ENCODE measurements around the gene GGT1.
A peak's percentile ranks its signal among the peaks of the same experiment; 100 is the strongest.

The GGT1 gene

DNA sequence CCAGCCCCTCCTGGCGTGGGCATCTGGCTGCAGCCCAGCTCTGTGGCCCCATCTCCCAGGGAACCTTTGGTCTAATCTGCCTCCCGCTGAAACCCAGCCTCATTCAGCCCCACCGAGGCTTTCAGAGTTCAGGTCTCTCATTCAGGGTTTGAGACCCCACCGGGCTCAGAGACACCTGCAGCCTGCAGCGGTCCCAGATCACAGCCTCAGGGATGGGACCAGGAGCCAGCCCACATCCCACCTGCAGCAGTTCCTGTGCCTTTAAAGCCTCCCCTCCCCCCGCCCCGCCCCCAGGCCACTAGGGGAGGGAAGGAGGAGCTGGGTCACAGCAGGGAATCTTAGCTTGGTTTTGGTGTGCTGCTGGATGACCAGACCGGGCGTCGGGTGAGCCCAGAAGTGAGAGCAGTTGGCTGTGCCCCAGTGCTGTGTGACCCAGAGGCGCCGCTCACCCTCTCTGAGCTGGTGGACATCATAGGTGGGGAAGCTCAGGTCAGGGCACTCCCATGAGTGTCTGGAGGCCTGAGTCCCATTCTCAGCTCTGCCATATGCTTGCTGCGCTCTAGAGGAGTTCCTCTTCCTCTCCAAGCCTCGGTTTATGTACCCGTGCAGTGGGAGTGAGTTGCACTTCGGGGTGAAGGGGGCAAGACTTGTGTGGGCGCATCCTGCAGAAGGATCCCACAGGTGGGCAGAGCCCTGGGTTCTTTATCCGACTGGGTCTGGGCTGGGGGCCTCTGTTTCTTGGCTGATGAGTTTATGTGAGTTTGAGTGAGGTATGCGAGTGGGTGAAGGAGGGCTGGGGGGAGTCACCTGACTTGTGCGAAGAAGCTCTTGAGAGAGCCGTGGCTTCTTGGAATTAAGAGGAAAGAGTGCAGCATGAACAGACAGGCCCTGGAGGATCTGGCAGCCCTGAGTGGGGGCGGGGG is at the start of gene GGT1:
TSS of gene GGT1 (plus strand) at position 347 of the 923 bp plus-strand sequence. CDS start 7,889 bp downstream, outside the sequence.
- H3K4me3 ChIP-seq (ENCODE audit: low read length) = peak within 1 kb of the TSS; percentile 4; the same call in 1 of the 2 replicates

DNA sequence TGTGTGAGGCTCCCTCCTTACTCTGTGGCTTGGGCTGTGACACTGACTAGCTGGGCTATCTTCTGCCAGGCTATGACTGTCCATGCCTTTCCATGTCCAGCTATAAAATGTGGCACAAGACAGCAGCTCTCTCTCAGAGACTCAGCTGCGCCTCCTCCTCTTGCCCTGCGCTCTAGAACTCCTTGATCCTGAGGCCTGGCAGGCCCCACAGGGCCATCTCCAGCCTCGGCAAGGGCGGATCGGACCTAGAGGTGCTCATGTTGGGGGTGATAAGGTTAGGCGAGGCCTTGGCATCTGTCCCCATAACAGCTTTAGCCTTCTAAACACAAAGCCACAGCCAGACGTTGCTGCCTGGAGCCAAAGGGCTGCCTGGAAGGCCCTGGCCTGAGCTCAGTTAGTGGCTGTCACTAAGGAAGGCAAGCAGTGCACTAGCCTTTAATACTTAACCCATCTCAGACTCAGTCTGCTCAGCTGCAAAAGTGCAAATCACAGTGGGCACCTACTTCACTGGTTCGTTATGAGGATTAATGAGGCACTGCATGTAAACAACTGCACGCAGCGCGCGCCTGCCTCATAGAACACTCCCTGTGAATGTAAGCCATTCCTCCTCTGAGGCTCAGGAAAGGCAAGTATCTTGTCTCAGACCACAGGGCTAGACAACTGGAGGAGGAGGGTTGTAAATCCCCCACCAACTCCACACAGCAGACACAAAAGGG is 49.2 kb upstream of the GGT1 start:
- H3K4me3 ChIP-seq (ENCODE audit: low read length) = peak overlapping the region; percentile 76
- no peak for TF ChIP-seq ZNF274 (IDR thresholded peaks at IDR 0.05; ENCODE audit: low read depth, low read length)

DNA sequence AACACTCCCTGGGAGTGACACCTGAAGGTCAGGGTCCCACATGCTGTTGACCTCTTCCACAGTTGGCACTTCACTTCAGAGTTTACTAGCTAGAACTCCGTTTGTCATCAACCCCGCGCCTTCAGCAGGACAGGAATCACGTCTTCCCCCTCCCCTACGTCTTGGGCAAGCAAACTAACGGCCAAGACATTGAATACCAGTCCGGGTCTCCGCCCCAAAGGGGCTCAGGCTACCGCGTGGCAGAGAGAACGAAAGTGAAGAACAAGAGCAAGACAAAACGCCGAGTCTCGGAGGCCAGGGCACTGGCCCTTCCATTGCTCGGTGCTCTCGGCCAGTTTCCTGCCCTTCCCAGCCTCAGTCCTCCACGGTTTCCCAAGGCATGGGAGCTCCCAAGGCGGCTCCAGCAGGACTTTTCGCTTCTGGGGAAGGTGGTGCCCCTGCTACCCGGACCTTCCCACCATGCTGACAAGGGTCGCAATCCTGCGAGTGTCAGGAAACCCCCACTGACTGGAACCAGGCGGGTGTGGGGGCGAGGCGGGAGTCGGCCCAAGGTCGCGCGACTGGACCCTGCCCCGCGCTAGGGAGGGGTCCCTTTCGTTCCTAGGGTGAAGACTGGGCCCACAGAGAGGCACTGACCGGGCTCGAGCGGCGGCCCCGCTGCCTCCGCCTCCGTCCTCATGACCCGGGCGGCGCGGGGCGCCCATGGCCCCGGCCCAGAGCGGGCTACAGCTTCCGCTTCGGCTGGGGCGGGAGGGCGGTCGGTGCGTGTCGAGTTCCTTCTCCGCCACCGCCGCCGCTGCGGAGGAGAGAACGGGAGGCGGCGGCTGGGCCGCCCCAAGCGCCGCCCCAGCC is 48.5 kb upstream of the GGT1 start, which contains the start of gene GUCD1:
TSS of gene GUCD1 (minus strand) at position 826 of the 852 bp plus-strand sequence. CDS start at position 679, 147 bp downstream.
- TF ChIP-seq ZNF274 (IDR thresholded peaks at IDR 0.05; ENCODE audit: low read depth, low read length) = no peak
- peak within 1 kb of the TSS; percentile 89 for H3K4me3 ChIP-seq (ENCODE audit: low read length)

DNA sequence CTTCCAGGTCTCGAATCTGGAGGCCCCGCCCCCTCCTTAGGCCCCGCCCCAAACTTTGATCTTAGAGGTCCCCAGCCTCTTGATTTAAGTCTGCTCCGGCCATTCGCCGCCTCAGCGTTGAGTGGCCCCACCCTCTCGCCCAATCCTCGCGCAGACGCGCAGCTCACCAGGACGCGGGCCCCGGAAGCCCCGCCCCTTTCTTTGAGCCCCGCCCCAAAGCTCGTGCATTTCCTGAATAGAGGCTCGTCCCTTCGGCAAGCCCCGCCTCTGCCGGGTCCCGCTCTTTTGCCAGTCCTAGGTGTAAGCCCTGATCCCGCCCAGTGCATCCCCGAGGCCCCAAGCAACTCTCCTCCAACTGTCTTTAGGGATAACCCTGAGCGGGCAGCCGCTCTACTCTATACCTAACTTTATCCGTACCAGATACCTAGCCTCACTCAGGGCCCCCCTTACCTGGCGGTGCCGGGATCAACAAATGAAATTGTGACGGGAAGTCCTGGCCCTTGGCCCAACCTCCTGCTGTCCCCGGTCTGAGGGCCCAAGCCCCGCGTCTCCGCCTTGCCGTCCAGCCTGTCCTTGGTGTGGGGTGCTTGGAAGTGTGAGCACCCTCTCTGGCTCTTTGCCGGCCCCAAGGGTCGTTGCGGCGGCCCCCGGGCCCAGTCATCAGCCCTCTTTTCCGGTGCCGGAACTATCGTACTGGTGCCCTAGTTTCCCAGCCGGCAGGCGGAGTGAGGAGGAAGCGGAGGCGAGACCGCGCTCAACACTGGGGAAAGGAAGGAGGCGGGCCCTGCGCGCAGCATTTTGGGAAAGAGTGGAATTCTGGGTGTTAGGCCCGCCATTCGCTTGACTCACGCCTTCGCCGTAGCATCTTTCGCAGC is 47.6 kb upstream of the GGT1 start, which contains the start of gene SNRPD3:
TSS of gene SNRPD3 (plus strand) at position 835 of the 875 bp plus-strand sequence. CDS start 1,676 bp downstream, outside the sequence.
- no peak for TF ChIP-seq ZNF274 (IDR thresholded peaks at IDR 0.05; ENCODE audit: low read depth, low read length)
- H3K4me3 ChIP-seq (ENCODE audit: low read length) = peak within 1 kb of the TSS; percentile 89

DNA sequence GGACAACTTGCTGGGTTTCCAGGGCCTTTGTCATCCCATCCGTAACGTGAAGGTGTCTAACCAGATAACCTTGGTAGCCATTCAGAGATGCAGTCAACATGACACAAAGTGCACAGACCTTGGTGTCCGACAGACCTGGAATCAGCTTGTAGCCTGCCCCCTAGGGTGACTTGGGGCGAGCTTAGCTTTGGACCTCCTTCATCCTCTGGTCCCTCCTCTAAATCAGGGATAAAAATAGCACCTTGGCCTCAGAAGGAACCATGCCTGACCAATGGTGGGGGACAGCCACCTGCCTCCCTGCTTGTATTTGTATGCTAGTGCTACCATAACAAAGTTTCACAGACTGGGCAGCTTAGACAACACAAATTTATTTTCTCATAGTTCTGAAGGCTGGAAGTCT is 43.5 kb upstream of the GGT1 start:
- no peak for TF ChIP-seq ZNF274 (IDR thresholded peaks at IDR 0.05; ENCODE audit: low read depth, low read length)
- no peak overlapping the region; the same call in 1 of the 2 replicates for H3K4me3 ChIP-seq (ENCODE audit: low read length)

DNA sequence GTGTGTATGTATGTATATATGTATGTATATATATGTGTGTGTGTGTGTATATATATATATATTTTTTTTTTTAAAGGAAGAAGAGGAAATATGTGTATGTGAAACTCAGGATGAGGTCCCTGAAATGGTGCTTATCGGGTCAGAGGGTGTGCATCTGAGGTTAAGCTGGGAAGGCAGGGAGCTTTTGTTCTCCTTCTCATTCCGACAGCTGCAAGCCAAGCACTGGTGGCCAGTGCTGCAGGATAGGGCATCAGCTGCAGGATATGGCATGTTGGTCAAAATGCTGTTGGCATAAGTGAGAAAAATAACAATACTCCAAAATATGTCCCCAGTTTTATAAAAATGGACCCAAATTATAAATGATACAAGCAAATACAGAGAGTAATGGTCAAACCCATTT is 39.7 kb upstream of the GGT1 start:
- H3K4me3 ChIP-seq (ENCODE audit: low read length) = no peak overlapping the region
- TF ChIP-seq ZNF274 (IDR thresholded peaks at IDR 0.05; ENCODE audit: low read depth, low read length) = no peak

DNA sequence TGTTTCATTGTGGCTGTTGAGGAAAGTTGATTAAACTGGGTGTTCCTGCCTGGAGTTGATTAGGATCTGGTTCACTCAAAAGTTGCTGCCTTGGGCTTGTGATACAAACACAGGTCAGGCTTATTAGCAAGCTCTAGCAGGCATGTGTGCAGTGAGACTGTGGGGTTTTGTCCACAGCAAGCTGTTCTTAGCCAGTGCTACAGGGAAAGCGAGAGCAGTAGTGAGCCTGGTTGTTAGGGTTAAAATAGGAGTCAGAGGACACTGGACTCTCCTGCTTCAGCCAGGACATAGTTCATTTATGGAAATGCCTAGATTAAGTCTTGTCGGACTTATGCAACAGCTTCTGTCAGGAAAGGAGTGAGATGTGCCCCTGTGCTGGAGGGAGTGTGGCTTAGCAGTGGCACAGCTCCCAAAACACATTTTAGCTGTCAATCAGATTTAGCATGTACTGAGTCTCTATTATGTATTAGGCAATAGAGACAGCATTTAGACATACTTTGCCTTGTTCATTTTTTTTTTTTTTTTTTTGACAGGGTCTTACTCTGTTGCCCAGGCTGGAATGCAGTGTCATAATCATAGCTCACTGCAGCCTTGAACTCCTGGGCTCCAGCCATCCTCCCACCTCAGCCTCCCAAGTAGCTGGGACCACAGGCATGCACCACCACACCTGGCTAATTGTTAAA is 38.5 kb upstream of the GGT1 start:
- TF ChIP-seq ZNF274 (IDR thresholded peaks at IDR 0.05; ENCODE audit: low read depth, low read length) = no peak

DNA sequence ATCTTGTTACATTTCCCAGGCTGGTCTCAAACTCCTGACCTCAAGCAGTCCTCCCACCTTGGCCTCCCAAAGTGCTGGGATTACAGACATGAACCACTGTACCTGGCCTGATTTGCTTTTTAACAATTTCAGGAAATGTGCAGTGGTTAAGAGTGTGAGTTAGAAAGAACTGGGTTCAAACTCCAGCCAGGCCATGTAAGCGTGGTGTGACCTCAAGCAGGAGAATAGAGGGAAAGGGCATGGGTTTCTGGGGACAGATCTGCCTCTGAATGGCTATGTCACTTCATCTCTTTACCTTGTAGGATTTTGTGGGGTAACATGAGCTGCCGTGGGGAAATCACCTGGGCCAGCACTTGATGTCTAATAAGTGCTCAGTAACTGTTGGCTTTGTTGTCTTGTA is 37.9 kb upstream of the GGT1 start:
- H3K4me3 ChIP-seq (ENCODE audit: low read length) = no peak overlapping the region
- TF ChIP-seq ZNF274 (IDR thresholded peaks at IDR 0.05; ENCODE audit: low read depth, low read length) = no peak

More for the DNA sequence above, 38.5 kb upstream of the GGT1 start:
- no peak overlapping the region for H3K4me3 ChIP-seq (ENCODE audit: low read length)

DNA sequence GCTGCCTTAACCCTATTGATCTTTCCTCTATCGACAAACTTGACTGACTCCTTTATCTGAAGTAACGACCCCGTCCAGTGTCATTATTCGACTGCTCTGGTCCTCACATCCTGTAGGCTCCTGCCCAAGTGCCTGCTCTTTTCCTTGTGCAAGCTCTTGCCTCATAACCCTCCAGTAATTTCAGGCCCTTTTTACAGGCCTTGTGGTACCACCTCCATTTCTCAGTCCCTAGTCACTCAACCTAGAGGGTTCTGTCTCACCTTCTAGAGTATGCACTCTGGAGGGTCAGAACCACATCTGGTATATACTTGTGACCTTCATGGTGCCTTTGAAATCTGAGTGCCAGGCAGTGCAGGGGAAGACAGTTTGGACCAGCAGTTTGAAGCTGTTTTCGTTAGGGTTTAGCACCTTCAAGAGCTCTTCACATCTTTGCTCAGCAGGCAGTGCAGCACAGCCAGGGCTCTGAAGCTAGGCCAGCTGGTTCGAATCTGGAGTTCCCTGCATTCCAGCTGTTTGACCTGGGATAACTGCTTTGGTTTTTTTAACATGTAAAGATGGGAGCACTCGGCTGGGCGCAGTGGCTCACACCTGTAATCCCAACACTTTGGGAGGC is 36.0 kb upstream of the GGT1 start:
- H3K4me3 ChIP-seq (ENCODE audit: low read length) = no peak overlapping the region
- no peak for TF ChIP-seq ZNF274 (IDR thresholded peaks at IDR 0.05; ENCODE audit: low read depth, low read length)

DNA sequence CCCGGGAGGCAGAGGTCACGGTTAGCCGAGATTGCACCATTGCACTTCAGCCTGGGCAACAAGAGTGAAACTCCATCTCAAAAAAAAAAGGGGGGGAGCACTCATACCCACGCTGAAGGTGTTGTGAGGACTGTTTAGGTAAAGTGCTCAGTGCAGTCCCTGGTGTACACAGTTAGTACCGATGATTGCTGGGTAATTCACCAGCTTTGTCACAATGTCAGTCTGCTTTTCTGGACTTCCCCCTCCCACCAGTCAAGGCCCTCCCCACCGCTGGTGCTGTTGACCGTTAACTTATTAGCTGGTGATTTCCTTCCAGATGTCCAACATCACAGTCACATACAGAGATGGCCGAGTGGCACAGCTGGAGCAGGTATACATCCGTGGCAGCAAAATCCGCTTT is 35.3 kb upstream of the GGT1 start:
- no peak for TF ChIP-seq ZNF274 (IDR thresholded peaks at IDR 0.05; ENCODE audit: low read depth, low read length)
- no peak overlapping the region for H3K4me3 ChIP-seq (ENCODE audit: low read length)

DNA sequence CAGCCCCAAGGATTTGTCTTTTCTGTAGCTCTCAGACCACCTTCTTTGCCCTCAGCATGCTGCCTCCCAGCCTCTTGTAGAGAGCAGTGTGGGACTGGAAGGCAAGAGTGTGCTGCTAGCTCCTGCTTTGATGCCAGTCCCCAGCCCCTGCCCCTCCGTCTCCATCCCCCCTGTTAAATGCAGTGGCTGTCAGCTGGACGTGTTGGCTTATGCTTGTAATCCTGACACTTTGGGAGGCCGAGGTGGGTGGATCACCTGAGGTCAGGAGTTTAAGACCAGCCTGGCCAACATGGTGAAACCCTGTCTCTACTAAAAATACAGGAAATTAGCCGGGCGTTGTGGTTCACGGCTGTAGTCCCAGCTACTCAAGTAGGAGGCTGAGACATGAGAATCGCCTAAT is 31.7 kb upstream of the GGT1 start:
- no peak overlapping the region for H3K4me3 ChIP-seq (ENCODE audit: low read length)
- no peak for TF ChIP-seq ZNF274 (IDR thresholded peaks at IDR 0.05; ENCODE audit: low read depth, low read length)

DNA sequence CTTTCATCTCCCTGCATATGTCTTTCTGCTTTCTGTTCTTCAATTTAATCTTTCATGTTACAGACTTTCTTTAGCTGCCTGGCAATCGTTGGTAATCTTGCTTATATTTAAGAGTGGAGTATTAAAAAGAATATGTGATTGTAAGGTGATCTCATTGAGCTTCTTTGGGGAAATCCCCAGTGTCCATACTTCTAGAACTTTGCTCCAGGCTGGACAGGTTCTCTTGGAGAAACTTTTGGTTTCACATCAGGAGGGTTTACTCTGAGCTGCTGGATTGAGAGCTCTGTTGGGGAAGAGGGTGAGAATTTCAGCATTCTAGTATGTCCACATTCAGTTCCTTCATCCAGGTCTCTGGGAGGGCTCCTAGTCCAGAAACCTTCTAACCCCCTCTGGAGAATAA is 26.2 kb upstream of the GGT1 start:
- no peak for TF ChIP-seq ZNF274 (IDR thresholded peaks at IDR 0.05; ENCODE audit: low read depth, low read length)
- no peak overlapping the region for H3K4me3 ChIP-seq (ENCODE audit: low read length)
